HG02884 (cell line): ENCODE measurements around the gene ABLIM2.

Source experiments
- ATAC-seq: cut with Tn5 transposase; IDR thresholded peaks from one replicate; pipeline ENCODE4 v1.9.1; 2021; ENCODE audit warnings: mild to moderate bottlenecking, moderate library complexity; ENCODE audit not compliant: unreplicated experiment

ABLIM2 gene

DNA sequence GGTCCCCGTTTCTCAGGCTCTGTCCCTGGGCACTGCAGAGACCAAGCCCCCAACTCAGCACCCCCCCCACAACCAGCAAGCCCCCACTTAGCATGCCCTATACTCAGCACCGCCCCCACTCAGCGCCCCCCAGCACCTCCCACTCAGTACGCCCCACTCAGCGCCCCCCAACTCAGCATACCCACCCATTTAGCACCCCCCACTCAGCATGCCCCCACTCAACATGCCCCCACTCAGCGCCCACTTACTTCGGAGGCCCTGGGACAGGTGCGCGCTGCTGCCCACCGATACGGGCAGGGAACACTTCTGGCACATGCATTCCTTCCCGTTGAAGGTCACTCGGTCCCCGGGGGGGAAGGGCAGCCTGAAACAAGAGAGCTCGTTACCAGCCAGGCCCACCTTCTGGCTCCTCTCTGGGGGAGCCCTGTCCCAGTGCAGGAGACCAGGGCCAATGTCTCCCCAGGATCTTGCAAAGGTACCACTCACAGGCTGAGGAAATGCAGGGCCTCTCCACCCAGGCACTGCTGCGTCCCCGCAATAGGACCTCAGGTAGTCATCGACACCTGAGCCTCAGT is 70.6 kb downstream of the ABLIM2 start:
- no peak for ATAC-seq

GRCh38 chr4:8086783-8087445 is 71.7 kb downstream of the ABLIM2 start:
- ATAC-seq = no peak

DNA sequence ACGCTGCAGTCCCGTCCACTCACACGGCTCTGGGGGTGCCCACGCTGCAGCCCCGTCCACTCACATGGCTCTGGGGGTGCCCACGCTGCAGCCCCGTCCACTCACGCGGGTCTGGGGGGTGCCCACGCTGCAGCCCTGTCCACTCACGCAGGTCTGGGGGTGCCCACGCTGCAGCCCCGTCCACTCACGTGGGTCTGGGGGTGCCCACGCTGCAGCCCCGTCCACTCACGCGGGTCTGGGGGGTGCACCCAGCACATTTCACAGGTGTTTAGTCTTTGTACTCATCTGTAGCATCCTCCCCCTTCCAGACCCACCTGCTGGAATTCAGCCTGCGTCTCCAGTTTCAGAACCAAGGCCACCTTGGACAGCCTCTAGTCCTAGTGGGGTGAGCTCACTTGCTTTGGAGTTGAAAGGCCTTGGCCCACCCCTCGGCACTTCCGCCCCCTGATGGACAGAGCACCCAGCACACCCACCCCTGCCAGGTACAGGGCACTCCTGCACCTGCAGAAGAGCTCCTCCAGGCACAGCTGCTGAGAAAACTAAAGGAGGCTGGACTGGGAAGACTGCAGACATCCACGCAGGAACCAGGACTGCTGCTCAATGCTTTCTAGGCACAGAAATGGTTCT is 73.0 kb downstream of the ABLIM2 start:
- no peak for ATAC-seq

DNA sequence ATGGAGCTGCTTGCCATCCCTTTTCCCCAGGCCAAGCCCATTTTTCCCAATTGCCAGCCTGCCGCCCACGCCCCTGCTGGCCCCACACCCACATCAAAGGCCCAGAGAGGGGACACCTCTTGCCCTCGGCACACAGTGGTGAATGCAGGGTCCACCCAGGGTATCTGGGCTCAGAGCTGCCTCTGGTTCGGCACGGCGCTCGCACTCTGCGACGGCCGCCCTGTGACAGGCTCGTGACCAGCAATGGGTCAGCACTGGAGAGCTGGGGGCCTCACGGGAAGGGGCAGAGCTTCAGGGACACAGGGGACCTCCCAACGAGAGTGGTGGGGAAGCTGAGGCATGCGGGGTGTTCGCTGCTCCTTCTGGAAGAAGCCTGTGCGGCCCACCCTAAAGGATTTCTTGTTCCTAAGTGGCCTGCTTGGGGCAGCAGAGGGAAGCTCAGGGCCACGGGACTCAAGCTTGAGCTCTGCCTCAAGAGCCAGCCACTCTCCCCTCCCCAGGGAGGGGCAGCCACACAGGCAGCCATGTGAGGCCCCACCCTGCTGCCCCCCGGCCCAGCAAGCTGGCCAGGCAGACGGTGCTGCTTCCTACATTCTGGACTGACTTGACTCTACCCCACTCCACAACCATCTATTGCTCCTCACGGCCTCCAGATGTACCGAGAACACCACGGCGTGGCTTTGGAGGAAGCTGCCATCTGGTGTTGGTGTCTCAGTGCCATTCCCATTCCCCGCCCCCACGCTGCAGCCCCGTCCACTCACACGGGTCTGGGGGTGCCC is 73.7 kb downstream of the ABLIM2 start:
- no peak for ATAC-seq

DNA sequence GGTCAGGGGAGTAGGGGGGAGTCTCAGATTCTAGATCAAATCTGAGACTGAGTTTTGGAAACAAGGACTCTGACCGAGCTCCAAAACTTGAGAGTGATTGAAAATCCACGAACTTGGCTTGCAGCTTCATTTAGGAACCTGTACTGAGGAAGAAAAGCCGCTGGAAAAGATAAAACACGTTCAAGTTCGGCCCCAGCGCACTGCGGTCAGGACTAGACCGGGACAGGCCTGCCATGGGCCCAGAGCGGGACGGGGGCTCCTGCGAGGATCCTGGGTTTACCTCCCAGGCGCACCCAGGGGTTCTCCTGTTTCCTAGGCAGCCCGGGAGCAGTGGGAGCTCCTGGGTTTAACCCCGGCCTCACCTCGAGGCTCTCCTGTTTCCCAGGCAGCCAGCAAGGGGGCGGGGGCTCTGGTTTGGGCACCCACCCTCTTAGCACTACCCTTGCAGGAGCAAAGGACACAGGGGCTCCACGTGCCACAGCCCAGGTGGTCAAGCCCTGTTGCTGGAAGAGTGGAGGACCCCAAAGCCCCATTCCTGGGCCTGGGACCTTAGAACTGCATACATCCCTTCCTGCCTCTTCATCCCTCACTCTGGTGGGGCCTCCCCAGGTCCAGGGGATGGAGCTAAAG is 74.5 kb downstream of the ABLIM2 start:
- no peak for ATAC-seq

GRCh38 chr4:8083086-8083825 is 75.4 kb downstream of the ABLIM2 start:
- ATAC-seq = no peak

DNA sequence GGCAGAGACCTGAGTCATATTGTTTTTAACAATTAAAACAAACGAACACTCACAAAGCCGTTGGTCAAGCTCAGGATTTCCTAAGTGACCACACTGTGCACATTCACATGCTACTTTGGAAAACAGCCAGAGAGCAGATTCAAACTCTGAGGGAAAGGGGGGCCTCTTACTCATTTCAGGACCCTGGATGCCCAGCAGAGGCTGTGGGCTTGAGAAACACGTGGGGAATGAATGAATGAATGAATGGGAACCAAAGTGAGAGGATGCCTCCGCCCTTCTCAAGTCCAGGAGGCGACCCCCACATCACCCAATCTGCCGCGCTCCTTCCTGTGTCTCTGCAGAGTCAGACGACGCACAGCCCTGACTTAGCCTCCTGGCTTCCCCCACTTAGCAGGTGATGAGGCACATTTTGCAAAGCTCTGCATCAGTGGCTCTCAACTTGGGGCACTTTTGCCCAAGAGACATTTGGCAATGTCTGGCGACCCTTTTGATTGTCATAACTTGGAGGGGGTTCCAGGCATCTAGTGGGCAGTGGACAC is 76.0 kb downstream of the ABLIM2 start:
- ATAC-seq = no peak

DNA sequence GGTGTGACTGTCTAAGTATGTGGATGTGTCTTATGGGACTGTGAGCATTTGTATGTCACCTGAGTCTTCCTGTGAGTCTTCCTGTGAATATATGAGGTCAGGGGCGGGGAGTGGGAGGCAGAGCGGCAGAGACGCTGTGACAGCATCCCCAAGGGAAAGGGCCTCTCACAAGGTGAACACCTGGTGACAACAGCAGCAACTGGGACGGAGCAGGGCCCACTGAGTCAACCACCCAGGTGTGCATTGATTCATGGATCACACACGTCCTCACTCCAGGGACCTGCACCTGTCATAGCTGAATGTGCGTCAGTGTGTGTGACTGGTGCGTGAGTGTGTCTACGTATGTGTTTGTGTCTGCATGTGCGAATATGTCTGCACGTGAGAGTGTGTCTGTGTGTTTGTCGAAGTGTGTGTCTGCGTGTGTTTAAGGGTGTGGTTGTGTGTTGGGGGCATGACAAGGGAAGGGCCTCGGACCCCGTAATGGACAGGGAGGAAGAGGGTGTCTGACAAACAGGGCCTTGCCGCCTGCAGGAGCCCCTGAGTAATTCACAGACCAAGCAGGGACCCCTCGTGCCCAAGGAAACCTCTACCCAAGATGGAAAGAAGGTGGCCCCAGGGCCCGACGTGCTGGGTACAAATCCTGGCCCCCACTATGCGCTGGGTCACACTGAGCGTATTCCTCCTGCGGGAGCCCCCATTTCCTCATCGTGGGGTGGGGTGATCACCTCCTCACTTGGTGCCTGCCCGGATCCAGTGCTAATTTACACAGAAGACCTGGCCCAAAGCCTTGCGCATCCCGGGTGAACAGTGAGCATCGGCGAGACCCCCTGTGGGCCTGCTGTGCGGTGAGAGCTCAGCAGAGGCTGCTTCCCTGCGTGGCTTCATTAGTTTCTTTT is 76.7 kb downstream of the ABLIM2 start:
- ATAC-seq = no peak

DNA sequence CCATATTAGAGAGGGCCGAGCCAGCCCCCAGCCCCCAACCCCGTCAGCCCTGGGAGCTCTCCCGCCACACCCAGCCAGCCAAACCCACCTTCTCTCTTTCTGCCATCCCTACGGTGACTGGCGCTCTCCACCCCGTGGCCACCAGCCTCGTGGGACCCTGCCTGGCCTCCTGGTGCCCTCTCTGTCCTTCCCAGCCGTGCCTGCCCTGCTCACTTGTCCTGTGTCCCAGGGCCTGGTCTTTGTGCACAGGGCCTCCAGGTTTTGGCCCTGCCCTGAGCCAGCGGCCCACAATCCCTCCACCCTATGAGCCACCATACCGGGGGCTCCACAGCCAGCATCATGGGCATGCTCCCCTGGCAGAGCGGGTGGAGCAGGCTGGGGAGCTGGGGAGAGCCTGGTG is 77.4 kb downstream of the ABLIM2 start:
- no peak for ATAC-seq

GRCh38 chr4:8080754-8081065 is 77.9 kb downstream of the ABLIM2 start:
- ATAC-seq = no peak

- no peak for ATAC-seq
Observed at GRCh38 chr4:8079916-8080753, 78.5 kb downstream of the ABLIM2 start.

- ATAC-seq = no peak
Observed at GRCh38 chr4:8079031-8079885, 79.4 kb downstream of the ABLIM2 start.

DNA sequence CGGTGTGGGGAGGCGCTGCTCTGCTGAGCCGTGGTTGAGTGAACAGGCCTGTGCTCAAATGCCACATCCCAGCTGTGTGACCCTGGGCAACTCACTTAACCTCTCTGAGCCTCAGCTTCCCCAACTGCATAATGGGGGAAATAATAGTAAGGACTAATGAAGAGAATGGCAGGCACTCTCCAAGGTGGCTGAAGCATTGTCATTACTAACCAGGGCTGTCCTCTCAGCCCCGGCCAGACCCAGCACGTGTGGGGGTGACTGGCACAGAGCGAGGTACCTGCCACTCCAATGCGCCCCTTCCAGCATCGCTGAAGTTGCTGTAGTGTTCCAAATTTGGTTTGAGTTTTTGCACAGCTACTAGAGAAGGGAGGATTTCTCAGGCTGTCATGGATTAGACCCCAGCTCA is 80.0 kb downstream of the ABLIM2 start:
- ATAC-seq = no peak

- ATAC-seq = no peak
Observed at GRCh38 chr4:8078109-8078494, 80.5 kb downstream of the ABLIM2 start.

DNA sequence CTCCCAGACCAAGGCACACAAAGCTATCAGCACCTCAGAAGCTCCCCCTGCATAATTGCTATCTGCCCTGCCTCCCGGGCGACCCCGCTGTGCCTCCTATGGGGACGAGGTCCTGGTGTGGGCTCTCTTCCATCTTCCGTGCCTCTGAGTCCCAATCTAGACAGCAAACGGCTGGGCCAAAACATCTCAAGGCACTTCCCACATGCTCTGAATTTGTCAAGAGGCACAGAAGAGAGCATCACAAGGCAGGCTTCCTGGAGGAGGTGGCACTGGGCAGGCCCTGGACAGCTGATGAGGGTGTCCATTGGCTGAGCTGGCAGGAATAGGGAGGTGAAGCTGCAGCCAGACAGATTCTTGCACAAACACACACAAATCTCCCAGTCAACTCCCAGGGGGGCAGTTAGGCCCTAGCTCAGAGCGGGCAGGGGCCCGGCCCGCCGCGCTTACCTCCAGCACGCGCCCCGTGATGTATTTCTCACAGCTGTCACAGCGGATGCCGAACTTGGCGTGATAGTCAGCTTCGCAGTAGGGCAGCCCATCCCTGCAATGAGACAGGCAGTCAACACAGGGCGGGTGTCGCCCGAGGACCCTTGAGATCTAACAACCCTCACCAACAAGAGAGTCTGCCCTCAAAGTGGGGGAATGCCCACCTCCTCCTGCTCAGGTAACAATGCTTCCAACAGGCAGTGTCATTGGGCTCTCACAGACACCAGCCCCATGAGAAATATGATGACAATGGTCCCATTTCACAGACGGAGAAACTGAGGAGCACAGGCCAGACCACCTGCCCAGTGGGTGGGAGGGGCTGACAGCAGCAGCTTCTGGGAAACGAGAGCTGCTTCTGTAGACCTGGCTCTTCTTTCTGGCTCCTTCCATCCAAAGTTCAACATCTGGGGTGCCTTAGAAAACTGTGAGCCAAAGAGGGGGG is 81.2 kb downstream of the ABLIM2 start:
- ATAC-seq = no peak

- no peak for ATAC-seq
Observed at GRCh38 chr4:8076023-8076422, 82.6 kb downstream of the ABLIM2 start.
